Jurkat, Clone E6-1 (cell line): ENCODE measurements around the gene ALDOA.

ENCODE experiments used
- DNase-seq: peaks from one replicate; pipeline ENCODE4 v3.0.0-alpha.2; 2011; ENCODE audit warnings: low read depth, low spot score
- H3K4me3 ChIP-seq: 2 replicates; pipeline ENCODE4 v1.5.1; 2011; ENCODE audit warnings: mild to moderate bottlenecking, low read length, control low read depth, moderate library complexity

Gene ALDOA

DNA sequence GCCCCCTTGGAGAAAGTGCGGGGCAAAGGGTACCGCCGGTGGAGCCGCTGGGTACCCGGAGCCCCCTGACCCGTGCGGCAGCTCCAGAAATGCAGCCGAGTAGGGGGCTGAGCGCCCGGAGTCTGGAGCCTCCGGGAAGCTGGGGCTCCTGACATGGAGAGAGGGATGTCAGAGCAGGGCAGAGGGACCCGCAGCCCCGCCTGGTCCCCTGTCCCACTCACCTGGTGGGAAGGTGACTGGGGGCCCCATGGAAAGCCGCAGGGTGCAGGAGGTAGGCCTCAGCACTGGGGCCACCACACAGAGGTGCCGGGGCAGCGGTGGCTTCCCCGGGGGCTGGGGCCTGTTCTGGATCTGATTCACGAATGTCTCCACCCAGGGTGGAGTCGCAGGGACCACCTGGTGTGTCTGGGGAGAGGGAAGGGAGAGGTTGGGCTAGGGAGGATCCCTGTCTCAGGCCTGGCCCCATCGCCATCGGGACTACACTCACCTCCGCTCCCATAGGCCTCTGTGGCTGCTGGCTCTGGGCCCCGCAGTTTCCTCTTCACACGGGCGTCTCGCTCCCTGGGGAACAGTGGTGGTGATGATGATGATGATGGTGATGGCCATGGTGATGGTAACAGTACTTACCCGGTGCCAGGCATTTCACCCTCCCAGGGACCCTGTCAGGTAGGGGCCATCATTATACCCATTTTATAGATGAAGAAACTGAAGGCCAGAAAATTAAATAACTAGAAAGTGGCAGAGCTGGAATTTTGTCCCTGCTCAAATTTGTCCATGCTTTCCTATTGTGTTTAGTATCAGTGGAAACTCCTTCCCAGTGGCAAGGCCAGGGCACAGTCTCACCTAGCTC is 21.0 kb downstream of the ALDOA start:
- no peak overlapping the region for H3K4me3 ChIP-seq
- DNase-seq, result no peak

GRCh38 chr16:30087181-30087898 is 21.8 kb downstream of the ALDOA start:
- DNase-seq, result no peak
- H3K4me3 ChIP-seq, result no peak overlapping the region

DNA sequence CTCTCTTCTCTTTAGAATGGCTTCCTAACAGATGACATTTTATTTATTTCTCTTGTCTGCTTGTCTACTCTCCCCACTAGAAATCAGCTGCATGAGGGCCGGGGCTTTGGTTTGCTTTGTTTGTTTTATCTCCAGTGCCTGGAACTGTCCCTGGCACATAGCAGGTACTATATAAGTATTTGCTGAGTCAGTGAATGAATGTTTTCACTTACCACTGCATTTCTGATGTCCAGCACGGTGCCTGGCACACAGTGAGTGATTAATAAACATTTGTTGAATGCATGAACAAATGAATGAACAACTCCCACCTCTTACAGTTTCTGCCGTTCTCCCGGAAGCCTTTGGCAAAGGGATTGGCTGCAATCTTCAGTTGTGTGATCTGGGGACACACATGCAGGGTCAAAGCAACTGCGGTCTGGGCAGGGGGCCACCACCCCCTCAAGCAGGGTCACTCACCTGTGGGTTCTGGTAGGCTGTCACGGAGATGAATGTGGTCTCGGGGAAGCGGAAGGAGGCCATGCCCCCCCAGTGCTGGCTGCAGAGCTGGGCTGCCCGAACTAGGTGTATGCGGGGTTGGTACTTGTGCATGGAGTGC is 22.8 kb downstream of the ALDOA start:
- no peak for DNase-seq

DNA sequence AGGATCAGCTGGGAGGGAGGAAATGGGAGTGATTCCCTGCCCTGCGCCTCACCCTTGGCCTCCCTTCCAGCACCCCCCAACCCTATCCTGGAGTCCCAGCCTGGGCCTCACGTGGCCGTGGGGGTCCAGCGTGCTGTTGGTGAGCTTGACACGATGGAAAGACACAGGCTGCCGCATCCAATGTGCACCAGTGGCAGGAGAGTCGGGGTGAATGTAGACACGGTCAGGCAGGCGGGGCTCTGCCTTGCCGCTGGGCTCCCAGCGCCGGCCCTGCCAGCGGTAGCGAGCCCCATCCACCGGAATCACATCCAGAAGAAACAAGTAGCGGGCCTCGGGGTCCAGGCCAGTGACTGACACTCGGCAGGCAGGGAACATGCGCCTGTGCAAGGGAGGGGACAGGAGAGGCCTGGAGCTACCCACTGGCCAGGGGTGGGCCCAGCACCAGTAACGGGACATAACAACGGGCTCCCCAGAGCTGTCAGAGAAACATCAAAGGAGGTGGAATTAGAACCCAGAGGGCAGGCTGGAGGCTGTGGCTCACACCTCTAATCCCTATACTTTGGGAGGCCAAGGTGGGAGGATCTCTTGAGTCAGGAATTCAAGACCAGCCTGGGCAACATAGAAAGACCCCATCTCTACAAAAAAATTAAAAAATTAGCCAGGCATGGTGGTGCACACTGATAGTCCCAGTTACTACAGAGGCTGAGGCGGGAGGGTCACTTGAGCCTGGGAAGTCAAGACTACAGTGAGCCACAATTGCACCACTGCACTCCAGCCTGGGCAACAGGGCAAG is 23.5 kb downstream of the ALDOA start:
- H3K4me3 ChIP-seq, result no peak overlapping the region
- no peak for DNase-seq

More for the DNA sequence above, 22.8 kb downstream of the ALDOA start:
- H3K4me3 ChIP-seq, result no peak overlapping the region

- no peak overlapping the region for H3K4me3 ChIP-seq
- no peak for DNase-seq
Measured at GRCh38 chr16:30090610-30091331, 25.2 kb downstream of the ALDOA start.

DNA sequence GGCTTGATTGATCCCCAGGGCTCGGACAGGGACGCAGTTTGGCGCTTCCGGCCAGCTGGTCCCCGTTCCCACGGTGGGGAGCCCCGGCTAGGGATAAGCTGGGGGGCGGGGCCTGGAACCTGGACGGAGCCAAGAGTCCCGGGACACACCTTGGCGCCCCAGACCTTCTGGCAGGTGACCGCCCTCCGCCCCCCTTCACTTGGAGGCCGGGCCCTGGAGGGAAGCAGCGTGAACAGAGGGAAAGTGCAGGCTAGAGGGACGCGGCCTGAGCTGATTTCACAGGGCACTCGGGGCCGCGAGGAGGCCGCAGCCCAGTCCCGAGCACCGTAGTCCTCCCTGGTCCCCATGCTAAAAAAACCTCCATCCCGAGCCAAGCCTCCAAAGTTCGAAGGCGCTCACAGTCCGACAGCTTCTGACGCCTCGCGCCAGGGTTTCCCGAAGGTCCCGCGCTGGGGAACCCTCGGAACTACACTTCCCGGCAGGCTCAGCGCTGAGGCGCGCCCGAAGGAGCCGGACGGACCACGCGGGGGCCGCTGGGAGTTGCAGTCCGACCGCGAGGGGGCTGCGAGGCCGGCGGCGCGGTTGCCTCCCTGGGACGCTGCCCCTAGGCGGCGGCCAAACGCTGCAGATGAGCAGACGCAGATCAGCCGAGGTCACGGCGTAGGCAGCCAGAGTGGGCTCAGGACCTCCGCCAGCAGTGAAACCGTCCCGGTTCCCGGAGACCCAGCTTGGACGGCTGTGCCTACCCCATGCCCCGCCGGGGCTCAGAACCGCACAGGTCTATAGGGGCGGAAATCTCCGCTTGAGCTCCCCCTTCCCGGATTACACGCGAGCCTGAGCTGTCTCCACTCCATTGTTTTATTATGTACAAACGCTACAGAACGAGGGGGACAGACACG is 26.2 kb downstream of the ALDOA start, which contains the start of gene TBX6:
TSS of gene TBX6 (minus strand) at position 451 of the 899 bp plus-strand sequence. CDS start 731 bp downstream, outside the sequence.
- peak; percentile 87 for DNase-seq
- peak within 1 kb of the TSS; percentile 92 for H3K4me3 ChIP-seq

- peak; percentile 76 for DNase-seq
- H3K4me3 ChIP-seq, result peak overlapping the region; percentile 92
Measured at GRCh38 chr16:30092373-30093010, 26.9 kb downstream of the ALDOA start.

DNA sequence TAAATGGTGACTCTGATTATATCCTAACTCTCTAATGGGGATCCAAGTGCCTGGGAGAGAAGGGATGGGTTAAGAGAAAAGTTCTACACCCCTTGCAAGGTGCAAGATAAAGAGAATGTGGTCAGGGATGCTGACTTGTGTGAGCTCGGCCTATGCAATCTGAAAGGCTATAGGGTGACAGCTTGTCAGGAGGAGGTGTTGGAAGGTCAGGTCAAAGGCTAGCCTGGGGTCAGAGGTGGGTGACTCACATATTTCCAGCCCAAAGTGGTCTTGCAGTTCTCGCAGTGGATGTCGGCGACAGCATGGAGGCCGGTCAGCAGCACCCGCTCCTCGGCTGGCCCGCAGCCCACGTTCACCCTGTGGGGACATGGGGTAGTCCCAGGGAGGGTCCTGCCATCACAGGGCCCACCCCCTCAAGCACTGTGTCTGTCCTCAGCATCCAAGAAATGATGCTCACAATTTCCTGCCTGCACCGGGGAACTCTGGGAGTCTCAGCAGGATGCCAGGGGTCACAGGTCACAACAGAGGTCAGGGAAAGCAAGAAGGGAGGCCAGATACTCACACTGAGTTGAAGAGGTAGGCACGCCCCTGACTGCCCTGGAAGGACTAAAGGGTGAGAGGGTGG is 29.1 kb downstream of the ALDOA start:
- no peak for DNase-seq

GRCh38 chr16:30095166-30096078 is 29.9 kb downstream of the ALDOA start:
- DNase-seq, result no peak
- H3K4me3 ChIP-seq, result no peak overlapping the region

More for the DNA sequence above, 29.1 kb downstream of the ALDOA start:
- no peak overlapping the region for H3K4me3 ChIP-seq

DNA sequence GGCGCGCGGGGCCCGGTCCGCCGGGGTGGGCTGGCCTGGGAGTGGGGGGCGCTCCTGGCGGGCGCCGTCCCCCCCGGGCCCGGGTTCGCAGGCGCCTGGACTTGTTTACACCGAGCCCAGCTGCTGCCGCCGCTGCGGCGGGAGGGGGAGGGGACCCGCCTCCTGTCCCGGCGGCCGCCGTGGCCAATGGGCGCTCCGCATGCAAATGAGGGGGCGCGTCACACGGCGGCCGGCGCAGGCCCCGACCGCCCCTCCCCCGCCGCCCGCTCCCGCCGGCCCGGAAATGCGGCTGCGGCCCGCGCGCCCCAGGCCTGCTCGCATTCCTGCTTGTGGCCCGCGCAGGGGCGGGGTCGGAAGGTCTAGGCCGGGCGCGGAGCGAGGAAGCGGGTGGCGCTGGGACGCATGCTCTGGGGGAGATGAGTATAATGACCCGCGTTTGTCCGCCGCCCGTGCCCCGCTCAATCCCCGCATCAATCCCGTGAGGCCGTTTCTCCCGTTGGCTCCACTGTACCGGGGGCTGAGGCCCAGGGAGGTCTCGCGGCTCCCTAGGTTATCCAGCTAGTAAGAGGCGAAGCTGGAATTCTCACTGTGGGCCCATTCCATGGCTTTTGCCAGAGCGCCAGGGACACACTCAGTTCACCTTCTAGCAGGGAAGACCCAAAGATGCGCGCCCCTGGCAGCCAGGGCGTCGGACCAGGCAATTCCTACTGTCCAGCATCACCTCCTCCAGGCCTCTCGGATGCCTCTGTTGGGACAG is 30.7 kb downstream of the ALDOA start, which contains the start of gene YPEL3:
TSS of gene YPEL3 (minus strand) at position 109 of the 757 bp plus-strand sequence. CDS start 731 bp downstream, outside the sequence.
- no peak within 1 kb of the TSS for H3K4me3 ChIP-seq
- no peak for DNase-seq

DNA sequence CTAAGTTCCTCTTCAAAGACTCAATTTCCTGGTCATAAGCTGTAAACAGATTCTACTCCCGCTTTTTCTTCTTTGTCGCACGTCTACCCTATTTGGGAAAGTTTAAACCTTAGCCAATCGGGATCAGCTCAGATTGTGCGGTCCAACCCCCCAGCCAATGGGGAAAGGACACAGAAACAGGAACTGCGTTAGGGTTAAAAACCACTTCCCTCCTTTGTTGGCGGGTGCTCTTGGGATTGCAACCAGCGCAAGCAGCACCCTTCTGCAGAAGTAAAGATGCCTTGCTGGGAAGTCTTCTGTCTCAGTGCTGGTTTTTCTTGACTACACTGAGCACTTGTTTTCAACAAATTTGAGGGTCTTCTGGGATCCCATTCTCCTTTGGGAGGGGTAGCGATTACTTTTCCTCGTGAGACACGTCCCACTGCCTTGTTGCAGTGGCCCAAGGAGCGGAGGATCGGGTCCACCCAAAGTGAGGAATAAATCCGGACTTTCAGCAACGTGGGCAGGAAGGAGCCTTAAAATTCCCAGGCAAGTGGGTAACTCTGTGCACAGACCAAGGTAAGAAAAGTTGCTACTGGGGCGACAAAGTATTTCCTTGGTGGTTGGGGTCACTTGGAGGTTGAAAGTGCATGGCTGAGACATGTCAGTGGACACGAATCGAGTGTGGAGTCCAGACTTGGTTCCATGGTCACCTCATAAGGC is 31.5 kb downstream of the ALDOA start:
- DNase-seq, result no peak
- no peak overlapping the region for H3K4me3 ChIP-seq

DNA sequence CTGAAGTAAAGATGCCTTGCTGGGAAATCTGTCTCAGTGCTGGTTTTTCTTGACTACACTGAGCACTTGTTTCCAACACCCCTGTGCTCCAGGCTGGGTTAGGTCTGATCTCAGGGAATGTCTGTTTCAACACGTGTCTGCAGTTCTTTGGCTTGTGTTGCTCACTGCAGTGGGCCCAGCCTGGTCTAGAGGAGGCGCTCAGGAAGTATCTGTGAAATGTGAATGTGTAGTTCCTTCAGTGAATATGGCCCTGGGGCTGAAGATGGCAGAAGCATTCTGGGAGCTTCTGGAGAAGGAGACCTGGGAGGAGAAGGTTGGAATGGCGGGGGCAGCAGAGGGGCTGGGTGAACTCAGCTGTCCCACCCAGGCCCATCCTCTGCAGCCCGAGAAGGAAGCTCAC is 38.5 kb downstream of the ALDOA start:
- no peak for DNase-seq
- no peak overlapping the region for H3K4me3 ChIP-seq

DNA sequence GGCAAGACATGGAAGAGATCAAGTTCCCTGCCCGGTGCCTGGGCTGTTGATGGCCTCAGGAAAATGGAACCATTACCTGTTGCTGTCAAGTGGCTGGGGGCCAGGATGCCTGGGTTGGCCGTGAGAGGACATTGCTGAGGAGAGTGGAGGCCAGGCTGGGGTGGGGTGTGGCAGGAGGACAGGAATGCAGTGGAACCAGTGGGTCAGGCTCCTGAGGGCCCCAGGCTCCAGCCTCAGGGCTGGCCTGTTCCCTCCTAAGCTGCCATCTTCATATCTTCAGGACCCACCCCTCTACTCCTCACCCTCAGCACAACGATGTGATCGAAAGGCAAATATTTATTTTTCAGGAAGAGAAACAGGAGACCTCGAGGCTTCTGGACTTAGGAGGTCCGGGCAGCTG is 38.9 kb downstream of the ALDOA start:
- no peak for DNase-seq
- H3K4me3 ChIP-seq, result no peak overlapping the region

GRCh38 chr16:30108059-30108850 is 42.7 kb downstream of the ALDOA start:
- DNase-seq, result no peak
- no peak overlapping the region for H3K4me3 ChIP-seq
